Hepatocyte (in vitro differentiated cells): ENCODE data around the gene MSMO1. TPM values are rescaled to one million over a fixed set of nuclear protein-coding genes. Genes with fewer than 3 reads are reported as not detected.

Source experiments
- DNase-seq: peaks from one replicate; pipeline ENCODE4 v3.0.0-alpha.2; 2016; ENCODE audit warnings: low spot score
- H2AFZ ChIP-seq: fragments of 200-600 bp; sonication (generic); 2 replicates; pipeline ENCODE4 v1.6.0; 2016; ENCODE audit warnings: antibody characterized with exemption, mild to moderate bottlenecking
- H3K27ac ChIP-seq: fragments of 200-600 bp; sonication (generic); 2 replicates; pipeline ENCODE4 v1.5.1; 2016; ENCODE audit warnings: mild to moderate bottlenecking
- H3K27me3 ChIP-seq: fragments of 200-600 bp; sonication (generic); 2 replicates; pipeline ENCODE4 v1.6.1; 2016
- H3K36me3 ChIP-seq: fragments of 200-600 bp; sonication (generic); replicated peaks from 2 replicates; pipeline ENCODE4 v1.5.1; 2016; ENCODE audit warnings: low read depth; ENCODE audit not compliant: insufficient read depth
- H3K4me1 ChIP-seq: fragments of 200-600 bp; sonication (generic); 2 replicates; pipeline ENCODE4 v1.5.1; 2016; ENCODE audit warnings: mild to moderate bottlenecking, moderate library complexity; ENCODE audit not compliant: insufficient read depth
- H3K4me2 ChIP-seq: fragments of 200-600 bp; sonication (generic); 2 replicates; pipeline ENCODE4 v1.6.0; 2016
- H3K4me3 ChIP-seq: fragments of 200-600 bp; sonication (generic); 2 replicates; pipeline ENCODE4 v1.5.1; 2016; ENCODE audit warnings: mild to moderate bottlenecking
- H3K79me2 ChIP-seq: fragments of 200-600 bp; sonication (generic); 2 replicates; pipeline ENCODE4 v1.6.0; 2017; ENCODE audit warnings: mild to moderate bottlenecking
- H3K9me2 ChIP-seq: fragments of 200-600 bp; sonication (generic); replicated peaks from 2 replicates; pipeline ENCODE4 v1.6.0; 2017; ENCODE audit warnings: mild to moderate bottlenecking; ENCODE audit not compliant: insufficient read depth
- H3K9me3 ChIP-seq: fragments of 200-600 bp; sonication (generic); 2 replicates; pipeline ENCODE4 v1.5.1; 2016; ENCODE audit warnings: low read depth, mild to moderate bottlenecking
- H4K20me1 ChIP-seq: fragments of 200-600 bp; sonication (generic); 2 replicates; pipeline ENCODE4 v1.6.0; 2016; ENCODE audit warnings: mild to moderate bottlenecking; ENCODE audit not compliant: insufficient read depth, poor library complexity, severe bottlenecking
- EZH2 ChIP-seq: fragments of 200-600 bp; sonication (generic); IDR thresholded peaks from 2 replicates; pipeline ENCODE4 v1.6.1; 2016; ENCODE audit warnings: antibody characterized with exemption, mild to moderate bottlenecking, borderline replicate concordance
- EZH2phosphoT487 ChIP-seq: fragments of 200-600 bp; sonication (generic); IDR thresholded peaks from one replicate; pipeline ENCODE4 v1.6.1; 2018; ENCODE audit warnings: antibody characterized with exemption, mild to moderate bottlenecking, low read depth, moderate library complexity; ENCODE audit not compliant: unreplicated experiment, severe bottlenecking
- WGBS: methylation state at CpG from one replicate; pipeline ENCODE4 v1.1.6; 2016; ENCODE audit warnings: low lambda C conversion rate; ENCODE audit errors: missing lambda C conversion rate; 5-methylcytosine and 5-hydroxymethylcytosine counted together
- polyA plus RNA-seq: library from polyadenylated mRNA; unstranded; fragments of >200 nt; fragmentation: Nextera tagmentation; extraction: Ambion mirVana; gene quantifications from 2 replicates; pipeline ENCODE4 v1.2.1, GENCODE V29; 2016
- total RNA-seq: library from RNA; depleted of rRNA; stranded (reverse); fragments of >200 nt; gene quantifications from 2 replicates; pipeline ENCODE4 v1.2.3, GENCODE V29; 2014
- TF ChIP-seq, protein P1 (sequence below): fragments of 200-600 bp; sonication (generic); IDR thresholded peaks from 2 replicates; pipeline ENCODE4 v1.5.1; 2016; ENCODE audit warnings: antibody characterized with exemption, mild to moderate bottlenecking; ENCODE audit not compliant: poor library complexity

MSMO1 gene
- total and polyA plus RNA-seq, 2 experiments from 2014 or later = 391 to 747 TPM

DNA sequence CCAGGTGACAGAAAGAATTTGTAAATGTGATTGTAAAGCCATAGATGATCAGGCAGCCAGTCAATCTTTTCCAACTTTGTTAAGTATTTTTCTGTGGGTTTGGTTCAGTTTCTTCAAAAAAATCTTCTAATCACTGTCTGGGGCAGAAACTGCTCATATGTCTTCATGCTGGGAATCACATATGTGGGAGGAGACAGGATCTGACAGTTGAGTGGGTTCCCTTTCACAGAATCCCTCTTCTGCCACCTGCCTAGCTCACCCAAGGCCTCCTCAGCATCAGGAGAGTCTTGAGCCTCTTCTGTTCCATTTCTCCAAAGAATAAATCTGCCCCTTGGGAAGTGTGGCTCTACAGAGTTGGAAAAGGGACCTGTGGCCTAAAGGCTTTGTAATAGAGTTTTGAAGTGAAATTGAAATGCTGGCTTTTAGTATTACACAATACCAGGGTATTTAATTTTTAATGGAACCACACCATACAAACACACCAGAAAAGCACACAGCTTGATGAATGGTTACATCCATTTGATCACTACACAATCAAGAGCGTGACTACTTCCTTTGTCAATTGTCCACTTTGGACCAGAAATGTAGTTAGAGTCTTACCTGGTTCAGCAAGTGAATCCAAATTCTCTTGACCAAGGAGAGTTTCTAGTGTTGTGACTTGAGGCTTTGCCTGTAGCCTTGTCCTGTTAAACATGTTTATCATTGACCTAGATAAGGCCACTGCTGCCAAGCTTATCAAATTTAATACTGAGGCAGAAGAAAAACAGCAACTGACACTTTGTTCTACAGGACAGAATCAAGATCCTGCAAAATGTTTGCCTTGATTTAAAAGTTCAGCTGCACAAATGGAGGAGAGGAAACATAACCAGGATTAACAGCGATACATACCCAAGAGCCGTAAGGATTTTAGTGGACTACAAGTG, 20.4 kb downstream of the MSMO1 start:
- H3K9me3 ChIP-seq = no peaks in the 10 kb centered on the region
- no peaks in the 10 kb centered on the region for H4K20me1 ChIP-seq
- TF ChIP-seq, protein P1, sequence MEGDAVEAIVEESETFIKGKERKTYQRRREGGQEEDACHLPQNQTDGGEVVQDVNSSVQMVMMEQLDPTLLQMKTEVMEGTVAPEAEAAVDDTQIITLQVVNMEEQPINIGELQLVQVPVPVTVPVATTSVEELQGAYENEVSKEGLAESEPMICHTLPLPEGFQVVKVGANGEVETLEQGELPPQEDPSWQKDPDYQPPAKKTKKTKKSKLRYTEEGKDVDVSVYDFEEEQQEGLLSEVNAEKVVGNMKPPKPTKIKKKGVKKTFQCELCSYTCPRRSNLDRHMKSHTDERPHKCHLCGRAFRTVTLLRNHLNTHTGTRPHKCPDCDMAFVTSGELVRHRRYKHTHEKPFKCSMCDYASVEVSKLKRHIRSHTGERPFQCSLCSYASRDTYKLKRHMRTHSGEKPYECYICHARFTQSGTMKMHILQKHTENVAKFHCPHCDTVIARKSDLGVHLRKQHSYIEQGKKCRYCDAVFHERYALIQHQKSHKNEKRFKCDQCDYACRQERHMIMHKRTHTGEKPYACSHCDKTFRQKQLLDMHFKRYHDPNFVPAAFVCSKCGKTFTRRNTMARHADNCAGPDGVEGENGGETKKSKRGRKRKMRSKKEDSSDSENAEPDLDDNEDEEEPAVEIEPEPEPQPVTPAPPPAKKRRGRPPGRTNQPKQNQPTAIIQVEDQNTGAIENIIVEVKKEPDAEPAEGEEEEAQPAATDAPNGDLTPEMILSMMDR = no peak
- TF ChIP-seq EZH2phosphoT487 (no peak), EZH2 (no peak)
- no peaks in the 10 kb centered on the region for H3K9me2 ChIP-seq
- no peaks in the 10 kb centered on the region for H3K79me2 ChIP-seq
- no peaks in the 10 kb centered on the region for H3K27me3 ChIP-seq
- H3K27ac ChIP-seq = no peak overlapping the region
- H3K36me3 ChIP-seq = no peaks in the 10 kb centered on the region
- 80% methylated on average over 3 of the region's 3 CpGs for WGBS
- H2AFZ ChIP-seq = no peak overlapping the region
- DNase-seq = no peak
- H3K4me1 ChIP-seq = no peaks in the 10 kb centered on the region
- no peak overlapping the region for H3K4me3 ChIP-seq
- no peak overlapping the region for H3K4me2 ChIP-seq

GRCh38 chr4:165351359-165352130, 24.1 kb downstream of the MSMO1 start:
- Histone ChIP-seq H3K27ac (no peak overlapping the region), H3K4me2 (no peak overlapping the region), H3K9me3 (no peaks in the 10 kb centered on the region), H3K9me2 (no peaks in the 10 kb centered on the region), H3K27me3 (no peaks in the 10 kb centered on the region), H3K4me1 (no peaks in the 10 kb centered on the region), H3K4me3 (no peak overlapping the region), H2AFZ (no peak overlapping the region), H3K36me3 (no peaks in the 10 kb centered on the region), H4K20me1 (no peaks in the 10 kb centered on the region), H3K79me2 (no peaks in the 10 kb centered on the region)
- TF ChIP-seq EZH2phosphoT487 (no peak), EZH2 (no peak)
- TF ChIP-seq, protein P1 = no peak
- WGBS = 90% methylated on average over 5 of the region's 5 CpGs
- DNase-seq = no peak

DNA sequence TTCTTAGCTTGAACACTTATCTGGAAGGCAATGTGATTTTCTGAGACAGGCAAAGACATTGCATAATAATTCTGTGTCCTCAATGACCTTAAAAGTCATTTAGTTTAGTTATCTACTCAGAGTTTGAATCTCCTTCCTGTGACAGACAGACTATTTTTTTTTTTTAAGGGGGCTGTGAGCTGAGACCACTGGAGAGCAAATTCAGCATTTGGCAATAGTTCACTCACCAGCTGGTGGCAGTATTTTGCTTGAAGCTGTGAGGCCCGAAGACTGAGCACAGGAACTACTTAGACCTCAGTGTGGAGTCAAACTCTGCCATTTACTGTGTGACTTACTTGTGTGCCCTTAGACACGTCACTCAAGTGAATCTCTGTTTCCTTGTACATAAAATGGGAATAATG, 28.4 kb downstream of the MSMO1 start:
- no peaks in the 10 kb centered on the region for H3K4me1 ChIP-seq
- no peaks in the 10 kb centered on the region for H3K9me2 ChIP-seq
- no peaks in the 10 kb centered on the region for H4K20me1 ChIP-seq
- peak; percentile 69 for DNase-seq
- H3K9me3 ChIP-seq = no peaks in the 10 kb centered on the region
- no peak overlapping the region for H2AFZ ChIP-seq
- 17% methylated on average over 2 of the region's 2 CpGs for WGBS
- H3K36me3 ChIP-seq = no peaks in the 10 kb centered on the region
- H3K79me2 ChIP-seq = no peaks in the 10 kb centered on the region
- TF ChIP-seq, protein P1 = peak; percentile 70
- no peak for TF ChIP-seq EZH2phosphoT487
- H3K27me3 ChIP-seq = no peaks in the 10 kb centered on the region
- no peak overlapping the region for H3K4me3 ChIP-seq
- H3K4me2 ChIP-seq = no peak overlapping the region
- no peak overlapping the region for H3K27ac ChIP-seq
